ENCODE measurements around the gene MUC5B. TPM values are rescaled to one million over a fixed set of nuclear protein-coding genes. Genes with fewer than 3 reads are reported as not detected.

MUC5B gene
- total and polyA plus RNA-seq, 2 of the 13 experiments (the other 11 are each of a cell fraction or from before 2014, with no cell fraction given), result 0.01 TPM; not detected in 1

GRCh38 chr11:1262172-1263006 is 39.5 kb downstream of the MUC5B start (continued):
- TF ChIP-seq ZFP91 (CRISPR knock-in tag; IDR thresholded peaks at IDR 0.05; ENCODE audit: borderline replicate concordance) (peak; percentile 74), ZKSCAN1 (IDR thresholded peaks at IDR 0.05; ENCODE audit: low read length) (no peak), WIZ (CRISPR knock-in tag; IDR thresholded peaks at IDR 0.05) (0 out of 2 replicates have a peak, but pooled peaks have one; percentile 36), EEA1 (CRISPR knock-in tag; IDR thresholded peaks at IDR 0.05; ENCODE audit: borderline replicate concordance) (0 out of 2 replicates have a peak, but pooled peaks have one; percentile 16), ZNF788 (CRISPR knock-in tag; IDR thresholded peaks at IDR 0.05; ENCODE audit: borderline replicate concordance) (peak; percentile 49; the same call in 1 of the 2 replicates), ZNF142 (CRISPR knock-in tag; IDR thresholded peaks at IDR 0.05) (0 out of 2 replicates have a peak, but pooled peaks have one; percentile 51), RARG (CRISPR knock-in tag; IDR thresholded peaks at IDR 0.05; ENCODE audit: low read depth) (no peak), KLF12 (CRISPR knock-in tag; IDR thresholded peaks at IDR 0.05; ENCODE audit: borderline replicate concordance) (0 out of 2 replicates have a peak, but pooled peaks have one; percentile 49), CEBPG (CRISPR knock-in tag; IDR thresholded peaks at IDR 0.05) (peak; percentile 29; the same call in 1 of the 2 replicates), ZSCAN12 (CRISPR knock-in tag; IDR thresholded peaks at IDR 0.05) (no peak), MXD1 (CRISPR knock-in tag; IDR thresholded peaks at IDR 0.05) (peak; percentile 90), ZNF331 (CRISPR knock-in tag; IDR thresholded peaks at IDR 0.05) (peak; percentile 46; the same call in 1 of the 2 replicates), NCOA5 (CRISPR knock-in tag; IDR thresholded peaks at IDR 0.05) (no peak), RAD21 (CRISPR knock-in tag; IDR thresholded peaks at IDR 0.05) (0 out of 2 replicates have a peak, but pooled peaks have one; percentile 8), ZFX (CRISPR knock-in tag; IDR thresholded peaks at IDR 0.05; ENCODE audit: low read depth) (peak; percentile 75), PHF20 (CRISPR knock-in tag; IDR thresholded peaks at IDR 0.05) (peak; percentile 61; the same call in 1 of the 2 replicates), USF2 (IDR thresholded peaks at IDR 0.05; ENCODE audit: low read depth, low read length) (peak; percentile 86), USF2 (CRISPR knock-in tag; IDR thresholded peaks at IDR 0.05; ENCODE audit: borderline replicate concordance) (peak; percentile 92; the same call in 1 of the 2 replicates), ATF7-NPFF (CRISPR knock-in tag; IDR thresholded peaks at IDR 0.05; ENCODE audit: low read depth) (peak; percentile 61; the same call in 1 of the 2 replicates)

Measured in HepG2 (cell line).